Measurements from ENCODE around the gene SLC6A11.

Gene SLC6A11

GRCh38 chr3:10786640-10787039, 29.4 kb upstream of the SLC6A11 start:
- no peak for DNase-seq (ENCODE audit: low read depth)
- H3K4me3 ChIP-seq (ENCODE audit: low read depth, low read length) = no peak overlapping the region

DNA sequence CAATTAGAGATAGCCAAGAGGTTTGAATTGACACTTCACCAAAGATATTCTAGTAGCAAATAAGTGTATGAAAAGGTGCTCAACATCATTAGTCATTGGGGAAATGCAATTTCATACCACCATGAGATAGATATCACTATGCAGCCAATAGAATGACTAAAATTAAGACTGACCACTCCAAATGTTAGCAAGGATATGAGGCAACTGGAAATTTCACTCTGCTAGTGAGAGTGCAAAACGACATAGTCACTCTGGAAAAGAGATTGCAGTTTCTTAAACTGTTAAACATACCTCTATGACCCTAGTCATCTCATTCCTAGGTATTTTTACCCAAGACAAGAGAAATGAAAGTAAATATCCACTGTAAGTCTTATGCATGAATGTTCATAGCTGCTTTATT, 27.6 kb upstream of the SLC6A11 start:
- no peak for DNase-seq (ENCODE audit: low read depth)
- no peak overlapping the region for H3K4me3 ChIP-seq (ENCODE audit: low read depth, low read length)

DNA sequence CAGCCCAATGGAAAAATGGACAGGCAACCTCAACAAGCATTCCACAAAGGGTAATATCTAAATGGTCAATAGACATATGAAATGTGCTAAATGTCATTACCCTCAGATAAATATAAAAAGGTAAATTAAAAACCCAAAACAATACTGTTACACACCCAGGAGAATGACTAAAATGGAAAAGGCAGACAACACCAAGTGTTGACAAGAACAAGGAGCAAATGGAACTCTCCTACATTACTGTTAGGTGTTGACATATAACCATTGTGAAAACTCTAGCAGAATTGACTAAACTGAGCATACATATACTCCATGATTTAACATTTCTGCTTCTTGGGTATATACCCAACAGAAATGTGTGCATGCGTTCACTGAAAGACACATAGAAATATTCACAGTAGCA, 25.3 kb upstream of the SLC6A11 start:
- DNase-seq (ENCODE audit: low read depth) = no peak
- no peak overlapping the region for H3K4me3 ChIP-seq (ENCODE audit: low read depth, low read length)

- DNase-seq (ENCODE audit: low read depth) = no peak
- no peak overlapping the region for H3K4me3 ChIP-seq (ENCODE audit: low read depth, low read length)
Measured at GRCh38 chr3:10792208-10792607, 23.8 kb upstream of the SLC6A11 start.

DNA sequence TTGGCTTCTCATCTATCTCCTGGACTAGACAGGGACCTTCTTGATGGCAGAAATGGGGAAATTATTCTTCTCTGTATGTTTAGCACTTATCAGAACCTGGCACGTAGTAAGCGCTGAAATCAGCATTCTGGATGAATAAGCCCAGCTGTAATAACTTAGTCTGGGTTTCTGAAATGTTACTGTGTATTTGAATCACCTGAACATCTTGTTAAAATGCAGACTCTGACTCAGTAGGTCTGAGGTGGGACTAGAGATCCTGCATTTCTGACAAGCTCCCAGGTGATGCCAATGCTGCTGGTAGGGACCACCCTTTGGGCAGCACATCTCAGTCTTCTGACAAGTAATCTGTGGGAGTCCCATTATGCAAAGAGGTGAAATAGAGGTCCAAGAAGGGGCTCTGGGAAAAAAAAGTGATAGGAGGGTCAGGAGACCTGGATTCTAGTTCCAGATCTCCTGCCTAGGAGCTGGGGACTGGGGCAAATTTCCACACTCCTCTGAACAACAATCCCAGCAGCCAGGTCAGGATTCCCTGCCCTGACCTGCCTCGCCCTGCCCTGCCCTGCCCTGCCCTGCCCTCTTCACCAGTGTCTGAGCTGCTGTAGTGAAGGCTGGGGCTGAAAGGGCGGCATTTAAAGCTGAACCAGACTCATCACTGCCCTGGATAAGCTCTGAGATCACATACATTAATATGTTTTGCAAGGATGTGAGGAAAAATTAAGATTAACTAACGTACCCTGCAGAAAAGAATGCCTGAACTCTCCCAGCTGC, 17.2 kb upstream of the SLC6A11 start:
- no peak for DNase-seq (ENCODE audit: low read depth)
- H3K4me3 ChIP-seq (ENCODE audit: low read depth, low read length) = no peak overlapping the region

DNA sequence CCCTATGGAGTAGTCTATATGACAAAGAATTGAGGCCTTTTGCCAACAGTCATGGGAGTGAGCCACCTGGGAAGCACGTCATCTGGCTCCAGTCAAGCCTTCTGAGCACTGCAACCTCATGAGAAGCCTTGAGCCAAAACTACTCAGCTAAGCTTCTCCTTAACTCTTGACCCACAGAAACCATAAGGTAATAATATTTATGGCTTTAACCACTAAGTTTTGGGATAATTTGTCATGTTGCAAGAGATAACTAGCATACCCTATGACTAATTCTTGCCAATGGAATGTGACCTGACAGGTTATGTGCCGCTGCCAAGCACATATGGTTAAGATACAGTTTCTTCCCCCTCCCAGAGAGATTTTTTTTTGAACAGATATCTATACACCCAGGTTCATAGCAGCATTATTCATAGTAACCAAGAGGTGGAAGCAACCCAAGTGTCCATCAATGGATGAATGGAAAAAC, 11.8 kb upstream of the SLC6A11 start:
- H3K4me3 ChIP-seq (ENCODE audit: low read depth, low read length) = no peak overlapping the region
- DNase-seq (ENCODE audit: low read depth) = no peak

GRCh38 chr3:10806006-10806405, 10.0 kb upstream of the SLC6A11 start:
- no peak overlapping the region for H3K4me3 ChIP-seq (ENCODE audit: low read depth, low read length)
- no peak for DNase-seq (ENCODE audit: low read depth)

DNA sequence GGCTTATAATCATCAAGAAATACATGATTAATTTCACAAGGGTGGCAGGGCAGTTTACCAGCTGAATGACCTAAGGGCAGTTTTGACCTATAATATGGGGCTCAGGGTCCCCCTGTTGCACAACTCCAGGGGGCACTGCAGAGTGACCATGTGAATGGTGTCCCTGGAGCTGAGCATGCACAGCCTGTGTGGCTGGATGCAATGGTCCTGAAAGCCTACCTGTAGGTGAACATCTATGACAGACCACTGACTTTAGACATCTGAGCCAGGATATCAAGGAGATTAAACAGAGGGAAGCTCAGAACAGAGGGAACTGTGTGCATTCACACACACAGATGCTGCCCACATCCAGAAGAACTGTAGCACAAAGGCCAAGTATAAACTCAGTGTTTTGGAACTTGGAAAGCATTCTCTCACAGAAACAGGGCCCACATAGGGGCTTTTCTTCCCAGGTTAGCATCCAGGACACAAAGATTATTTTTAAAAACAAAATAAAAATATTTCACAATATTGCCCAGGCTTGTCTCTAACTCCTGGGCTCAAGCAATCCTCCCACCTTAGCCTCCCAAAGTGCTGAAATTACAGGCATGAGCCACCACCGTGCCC, 7.8 kb upstream of the SLC6A11 start:
- no peak overlapping the region for H3K4me3 ChIP-seq (ENCODE audit: low read depth, low read length)
- DNase-seq (ENCODE audit: low read depth) = no peak

GRCh38 chr3:10808974-10809373, 7.1 kb upstream of the SLC6A11 start:
- no peak for DNase-seq (ENCODE audit: low read depth)
- H3K4me3 ChIP-seq (ENCODE audit: low read depth, low read length) = no peak overlapping the region

DNA sequence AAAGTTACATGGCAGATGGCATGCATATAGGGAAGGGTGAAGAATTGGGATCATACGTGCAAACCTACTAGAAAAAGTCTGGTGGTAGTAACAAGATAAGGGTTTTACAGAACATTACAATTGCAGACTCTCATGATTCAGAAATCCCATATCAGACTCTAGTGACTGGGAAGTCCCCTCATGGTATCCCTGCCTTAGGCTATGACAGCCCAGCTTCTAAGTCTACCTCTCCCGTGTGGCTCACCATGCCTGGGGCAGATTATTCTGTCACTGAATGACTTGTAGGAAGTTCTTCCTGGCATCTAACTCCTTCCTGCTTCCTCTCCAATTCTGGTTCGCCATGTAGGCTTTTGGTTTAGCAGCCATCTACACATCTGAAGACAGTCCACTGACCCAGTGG, 5.7 kb upstream of the SLC6A11 start:
- DNase-seq (ENCODE audit: low read depth) = no peak
- no peak overlapping the region for H3K4me3 ChIP-seq (ENCODE audit: low read depth, low read length)

GRCh38 chr3:10813425-10813824, 2.6 kb upstream of the SLC6A11 start:
- H3K4me3 ChIP-seq (ENCODE audit: low read depth, low read length) = no peak overlapping the region
- no peak for DNase-seq (ENCODE audit: low read depth)

GRCh38 chr3:10814623-10815022, 1.4 kb upstream of the SLC6A11 start:
- H3K4me3 ChIP-seq (ENCODE audit: low read depth, low read length) = no peak overlapping the region
- DNase-seq (ENCODE audit: low read depth) = no peak

GRCh38 chr3:10815487-10815886, 541 bp upstream of the SLC6A11 start:
- H3K4me3 ChIP-seq (ENCODE audit: low read depth, low read length) = no peak overlapping the region

DNA sequence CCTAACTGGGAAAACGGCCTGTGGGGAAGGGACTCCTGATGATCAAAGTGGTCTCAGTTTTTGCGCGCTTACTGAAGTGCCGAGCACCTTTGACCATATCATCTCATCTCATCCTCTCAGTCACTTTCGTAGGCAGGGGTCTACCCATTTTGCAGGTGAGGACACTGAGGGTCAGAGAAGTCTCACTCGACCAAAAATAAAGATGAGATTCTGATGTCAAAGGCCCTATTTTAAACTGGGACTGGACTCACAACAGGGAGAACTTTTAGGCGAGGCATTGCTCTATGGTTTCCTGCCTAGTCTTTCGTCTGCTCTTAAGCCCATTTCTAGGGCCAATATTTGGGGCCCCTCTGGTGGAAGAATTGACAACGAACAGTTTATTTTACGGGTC, 830 bp downstream of the SLC6A11 start:
- no peak overlapping the region for H3K4me3 ChIP-seq (ENCODE audit: low read depth, low read length)

More at GRCh38 chr3:10815487-10815886, 541 bp upstream of the SLC6A11 start:
- no peak for DNase-seq (ENCODE audit: low read depth)

DNA sequence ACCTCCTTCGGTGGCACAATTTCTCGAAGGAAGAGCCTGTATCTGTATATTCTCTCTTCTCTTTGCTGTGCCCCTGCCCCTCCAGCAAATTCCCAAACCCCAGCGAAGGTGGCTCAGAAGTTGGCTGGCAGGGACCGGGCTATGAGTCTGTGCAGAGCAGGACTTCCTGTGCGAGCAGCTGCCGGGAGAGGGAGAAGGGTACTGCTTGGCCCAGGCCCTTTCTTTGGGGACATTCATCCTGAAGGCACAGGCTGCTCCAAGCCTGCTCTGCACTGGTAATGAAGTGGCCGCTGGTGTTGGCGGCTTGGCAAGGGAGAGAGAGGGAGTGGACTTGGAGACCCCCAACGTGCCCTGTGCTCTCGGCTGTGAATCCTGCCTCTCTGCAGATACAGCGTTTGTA, 1.5 kb downstream of the SLC6A11 start:
- H3K4me3 ChIP-seq (ENCODE audit: low read depth, low read length) = no peak overlapping the region
- no peak for DNase-seq (ENCODE audit: low read depth)

More for the DNA sequence above, 830 bp downstream of the SLC6A11 start:
- no peak for DNase-seq (ENCODE audit: low read depth)

GRCh38 chr3:10822055-10822454, 6.0 kb downstream of the SLC6A11 start:
- H3K4me3 ChIP-seq (ENCODE audit: low read depth, low read length) = no peak overlapping the region
- DNase-seq (ENCODE audit: low read depth) = no peak

DNA sequence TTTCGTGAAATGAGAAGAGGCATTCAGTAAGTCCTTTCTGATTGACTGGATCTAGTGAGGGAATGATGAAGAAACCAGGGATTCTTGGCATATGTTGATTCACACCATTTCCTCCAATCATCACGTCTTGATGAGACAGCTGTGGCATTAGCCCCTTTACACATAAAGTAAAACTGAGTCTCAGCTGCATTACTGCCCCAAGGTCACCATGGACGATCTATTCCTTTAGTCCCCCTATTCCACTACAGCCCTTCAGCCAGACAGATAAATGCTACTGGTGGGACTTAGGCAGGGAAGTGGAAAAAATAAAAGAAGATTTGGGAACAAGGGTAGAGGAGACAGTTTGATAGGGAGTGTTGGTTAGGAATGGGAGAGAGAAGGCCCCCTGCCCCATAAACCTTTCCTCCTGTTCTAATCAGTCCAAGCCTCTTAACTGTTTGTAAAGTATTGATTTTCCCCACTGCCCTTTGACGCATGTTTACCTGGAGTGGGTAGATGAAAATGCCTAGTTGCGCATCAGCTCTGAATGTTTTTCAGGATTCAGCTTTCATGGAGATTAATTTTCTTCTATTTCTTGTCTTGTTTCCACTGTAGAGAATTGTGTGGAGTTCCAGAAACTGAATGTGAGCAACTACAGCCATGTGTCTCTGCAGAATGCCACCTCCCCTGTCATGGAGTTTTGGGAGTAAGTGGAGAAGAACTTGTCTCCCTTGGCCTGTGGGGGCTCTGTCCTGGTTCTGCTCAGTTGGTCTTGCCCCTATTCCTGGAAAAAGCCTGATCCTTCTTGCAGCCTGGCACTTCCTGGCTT, 6.9 kb downstream of the SLC6A11 start:
- no peak overlapping the region for H3K4me3 ChIP-seq (ENCODE audit: low read depth, low read length)
- DNase-seq (ENCODE audit: low read depth) = no peak

- H3K4me3 ChIP-seq (ENCODE audit: low read depth, low read length) = no peak overlapping the region
- no peak for DNase-seq (ENCODE audit: low read depth)
Measured at GRCh38 chr3:10823516-10823818, 7.4 kb downstream of the SLC6A11 start.

DNA sequence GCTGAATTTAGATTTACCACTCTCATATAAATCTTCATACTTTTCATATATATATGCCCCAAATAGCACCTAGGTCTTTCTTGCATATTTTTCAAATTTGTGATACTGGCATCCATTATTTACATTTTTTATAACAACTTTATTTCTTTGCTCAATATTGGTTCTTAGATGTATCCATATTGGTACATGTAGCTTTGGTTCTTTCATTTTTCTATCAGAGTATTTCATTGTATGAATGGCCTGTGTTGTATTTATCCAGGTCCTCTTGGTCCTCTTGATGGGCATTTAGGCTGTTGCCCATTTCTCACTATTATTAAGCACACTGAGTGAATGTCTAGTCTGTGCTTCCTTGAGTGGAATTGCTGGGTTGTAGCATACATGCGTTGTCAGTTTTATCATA, 8.4 kb downstream of the SLC6A11 start:
- no peak for DNase-seq (ENCODE audit: low read depth)

GRCh38 chr3:10833855-10834414, 17.9 kb downstream of the SLC6A11 start:
- no peak overlapping the region for H3K4me3 ChIP-seq (ENCODE audit: low read depth, low read length)
- DNase-seq (ENCODE audit: low read depth) = no peak

More for the DNA sequence above, 8.4 kb downstream of the SLC6A11 start:
- no peak overlapping the region for H3K4me3 ChIP-seq (ENCODE audit: low read depth, low read length)
